ENCODE data around the gene CASTOR1.

Gene CASTOR1

GRCh38 chr22:30318799-30319419 lies 29.6 kb upstream of the CASTOR1 start:
- DNase-seq: no peak

- no peak for DNase-seq
Observed at GRCh38 chr22:30317778-30318177, 28.5 kb upstream of the CASTOR1 start.

GRCh38 chr22:30315962-30316576 lies 26.8 kb upstream of the CASTOR1 start:
- no peak for DNase-seq

- DNase-seq: peak; percentile 54 to 68
Observed at GRCh38 chr22:30314915-30315314, 25.6 kb upstream of the CASTOR1 start.

- DNase-seq: no peak
Observed at GRCh38 chr22:30313527-30314363, 24.4 kb upstream of the CASTOR1 start.

- DNase-seq: no peak
Observed at GRCh38 chr22:30312053-30312452, 22.7 kb upstream of the CASTOR1 start.

GRCh38 chr22:30310881-30311771 lies 21.8 kb upstream of the CASTOR1 start:
- DNase-seq: no peak

GRCh38 chr22:30309951-30310741 lies 20.8 kb upstream of the CASTOR1 start:
- no peak for DNase-seq

GRCh38 chr22:30308518-30309230 lies 19.4 kb upstream of the CASTOR1 start:
- DNase-seq: no peak

GRCh38 chr22:30308093-30308492 lies 18.8 kb upstream of the CASTOR1 start:
- DNase-seq: no peak

GRCh38 chr22:30307041-30307574 lies 17.8 kb upstream of the CASTOR1 start:
- no peak for DNase-seq

- DNase-seq: no peak
Observed at GRCh38 chr22:30306627-30307011, 17.3 kb upstream of the CASTOR1 start.

- DNase-seq: no peak
Observed at GRCh38 chr22:30305906-30306626, 16.8 kb upstream of the CASTOR1 start.

GRCh38 chr22:30305519-30305905 lies 16.2 kb upstream of the CASTOR1 start:
- DNase-seq: peak; percentile 36 to 56

GRCh38 chr22:30304495-30305244 lies 15.4 kb upstream of the CASTOR1 start:
- no peak for DNase-seq

GRCh38 chr22:30302810-30303138 lies 13.5 kb upstream of the CASTOR1 start:
- DNase-seq: no peak

- DNase-seq: no peak
Observed at GRCh38 chr22:30301995-30302809, 12.9 kb upstream of the CASTOR1 start.

GRCh38 chr22:30299322-30299721 lies 10.0 kb upstream of the CASTOR1 start:
- no peak for DNase-seq

Measured in activated CD4-positive, alpha-beta T cell treated with anti-CD3 and anti-CD28 coated beads, Interleukin-2, amount 50 U/mL, for 48 hours (primary cell).